ENCODE measurements around the gene RSBN1L. TPM values are rescaled to one million over a fixed set of nuclear protein-coding genes. Genes with fewer than 3 reads are reported as not detected.

Gene RSBN1L
- total and polyA plus RNA-seq, 2 donors (not counting 3 experiments of a cell fraction or from before 2014, with no cell fraction given), result 3.0 to 13.1 TPM

- ChIA-PET POLR2A (no interaction called here), CTCF (interaction anchor here (1.5 kb wide), 1 partner anchor 140 kb away, joined by 4 read pairs; no protein-coding TSS in a partner anchor)
- DNase-seq (ENCODE audit: low read depth, low spot score), result no peak
- no TSS peak for BruUV-seq (replicated peaks)
- Histone ChIP-seq H3K4me1 (ENCODE audit: control insufficient read depth, extremely low read depth, insufficient read depth, low read length) (peaks cover 5% of the 10 kb centered on the region), H3K9me3 (replicated peaks; ENCODE audit: control insufficient read depth, insufficient read depth, low read length) (no peaks in the 10 kb centered on the region), H2AFZ (ENCODE audit: low read depth, low read length) (no peak overlapping the region), H3K4me3 (replicated peaks in 1 of 3; ENCODE audit: insufficient read depth in 1 of 3, low read depth in 1 of 3, low read length in 3 of 3) (no peak overlapping the region), H3K36me3 (ENCODE audit: control insufficient read depth in 2 of 2, extremely low read depth in 1 of 2, insufficient read depth in 2 of 2, low read length in 2 of 2) (no peaks in the 10 kb centered on the region), H3K27ac (ENCODE audit: insufficient read depth, low read depth, low read length) (no peak overlapping the region), H3K9ac (replicated peaks; ENCODE audit: extremely low read depth, insufficient read depth, low read length) (no peak overlapping the region), H3K79me2 (ENCODE audit: control insufficient read depth, insufficient read depth, low read length) (peaks cover 8% of the 10 kb centered on the region), H3K27me3 (ENCODE audit: control insufficient read depth in 2 of 2, insufficient read depth in 2 of 2, low read length in 2 of 2) (no peaks in the 10 kb centered on the region), H3K4me2 (ENCODE audit: insufficient read depth, low read length) (no peak overlapping the region), H4K20me1 (replicated peaks; ENCODE audit: control insufficient read depth, extremely low read depth, insufficient read depth, low read length) (no peaks in the 10 kb centered on the region), H3K9me1 (replicated peaks; ENCODE audit: control insufficient read depth, extremely low read depth, insufficient read depth, low read length) (no peaks in the 10 kb centered on the region)
- intact Hi-C loops (cut with micrococcal nuclease), result no loop called here
- FAIRE-seq, result no peak
- dilution Hi-C loops (cut with MboI; ENCODE audit: extremely low pct_ligation_motif_present, low sequenced_read_pairs), result no loop called here
- TF ChIP-seq JUN (IDR thresholded peaks at IDR 0.05; ENCODE audit: borderline replicate concordance, insufficient read depth, insufficient read length, low read depth) (no peak), GATA2 (IDR thresholded peaks at IDR 0.05; ENCODE audit: insufficient read depth, insufficient read length, low read depth, low read length) (no peak), MAX (IDR thresholded peaks at IDR 0.05; ENCODE audit: insufficient read depth, insufficient read length) (no peak), MYC (IDR thresholded peaks at IDR 0.05; ENCODE audit: low read depth, low read length) (no peak), CTCF (IDR thresholded peaks at IDR 0.05; ENCODE audit: extremely low read depth in 1 of 2, insufficient read depth in 1 of 2, low read depth in 1 of 2, low read length in 2 of 2) (no peak), FOS (IDR thresholded peaks at IDR 0.05; ENCODE audit: borderline replicate concordance, insufficient read depth, low read length) (no peak), EZH2 (IDR thresholded peaks at IDR 0.05; ENCODE audit: borderline replicate concordance, low read depth, low read length, severe bottlenecking) (no peak), POLR2A (IDR thresholded peaks at IDR 0.05; ENCODE audit: low read depth, low read length) (no peak), POLR2AphosphoS5 (IDR thresholded peaks at IDR 0.05; ENCODE audit: insufficient read depth, low read depth, low read length) (no peak)
Measured at GRCh38 chr7:77791956-77792355, 95.7 kb downstream of the RSBN1L start.
